Natural killer cell (primary cell): ENCODE results near the gene PANK2. TPM values are rescaled to one million over a fixed set of nuclear protein-coding genes. Genes with fewer than 3 reads are reported as not detected.

Source experiments
- ATAC-seq, 3 donors: fragments of 150-1000 bp in 2 of 3; fragments of 200-7000 bp in 1 of 3; cut with Tn5 transposase; 1 replicate in 1 of 3; 2 replicates in 2 of 3; pipeline ENCODE4 v1.10.0; 2021; ENCODE audit warnings: mild to moderate bottlenecking in 2 of 3, moderate library complexity in 2 of 3
- DNase-seq, 2 donors: peaks; one replicate each; pipeline versions ENCODE4 v3.0.0 to v3.0.0-alpha.2; 2013 to 2021; ENCODE audit warnings: mixed read lengths in 1 of 2
- H3K27ac ChIP-seq: one replicate; pipeline ENCODE4 v1.5.1; 2013; ENCODE audit warnings: mild to moderate bottlenecking, low read length
- H3K27me3 ChIP-seq: one replicate; pipeline ENCODE4 v1.6.1; 2013; ENCODE audit warnings: low read length; ENCODE audit not compliant: control insufficient read depth, insufficient read depth
- H3K36me3 ChIP-seq: one replicate; pipeline ENCODE4 v1.6.1; 2013; ENCODE audit warnings: low read length; ENCODE audit not compliant: control insufficient read depth, insufficient read depth
- H3K4me1 ChIP-seq: one replicate; pipeline ENCODE4 v1.6.1; 2013; ENCODE audit warnings: low read length; ENCODE audit not compliant: control insufficient read depth, insufficient read depth
- H3K4me3 ChIP-seq: one replicate; pipeline ENCODE4 v1.5.1; 2013; ENCODE audit warnings: low read length
- H3K9me3 ChIP-seq: one replicate; pipeline ENCODE4 v1.6.1; 2013; ENCODE audit warnings: low read length; ENCODE audit not compliant: control insufficient read depth, insufficient read depth
- H3K27ac Mint-ChIP-seq, 2 donors: one replicate each; pipeline ENCODE4 v1.8.0; 2022; ENCODE audit warnings: mild to moderate bottlenecking in 2 of 2, mixed read lengths in 2 of 2, moderate library complexity in 1 of 2
- H3K27me3 Mint-ChIP-seq, 2 donors: one replicate each; pipeline ENCODE4 v1.8.0; 2022; ENCODE audit warnings: low read depth in 2 of 2, mixed read lengths in 2 of 2
- H3K36me3 Mint-ChIP-seq: one replicate; pipeline ENCODE4 v1.8.0; 2022; ENCODE audit warnings: mixed read lengths
- H3K4me1 Mint-ChIP-seq, 2 donors: one replicate each; pipeline ENCODE4 v1.8.0; 2022; ENCODE audit warnings: mixed read lengths in 2 of 2
- H3K4me3 Mint-ChIP-seq: one replicate; pipeline ENCODE4 v1.8.0; 2022; ENCODE audit warnings: mild to moderate bottlenecking, moderate library complexity, mixed read lengths
- H3K9me3 Mint-ChIP-seq, 2 donors: one replicate each; pipeline ENCODE4 v1.8.0; 2022; ENCODE audit warnings: mixed read lengths in 2 of 2
- WGBS: methylation state at CpG from one replicate; pipeline ENCODE4 v1.1.7; 2013; ENCODE audit warnings: missing lambda C conversion rate; ENCODE audit not compliant: insufficient coverage; 5-methylcytosine and 5-hydroxymethylcytosine counted together
- intact Hi-C: fragments of 100-400 bp; cut with micrococcal nuclease; formaldehyde crosslinking; loops from one replicate; pipeline ENCODE4 v1.14.2; 2022
- total RNA-seq, 4 donors: library from RNA; stranded (reverse); fragments of 120-200 nt in 1 of 4; gene quantifications; one replicate each; pipeline versions ENCODE4 v1.2.3 to v1.2.4, GENCODE V29; 2013 to 2022
- TF ChIP-seq, protein P1 (sequence below): fragments of 200-600 bp; IDR thresholded peaks from one replicate; pipeline ENCODE4 v1.8.0; 2022; ENCODE audit warnings: antibody characterized with exemption

PANK2 gene
- total RNA-seq, 3 donors from 2014 or later (not counting 1 experiment from before 2014, with no cell fraction given), result 50.5 to 74.3 (median 61.3) TPM

GRCh38 chr20:3871550-3872265 lies 17.5 kb upstream of the PANK2 start:
- no peak overlapping the region for H3K4me3 Mint-ChIP-seq
- no peak for DNase-seq
- H3K36me3 Mint-ChIP-seq, result no peaks in the 10 kb centered on the region
- no peaks in the 10 kb centered on the region for H3K9me3 ChIP-seq
- H3K36me3 ChIP-seq, result peaks cover 13% of the 10 kb centered on the region
- H3K27ac ChIP-seq, result no peak overlapping the region
- no peak overlapping the region for H3K27ac Mint-ChIP-seq
- H3K9me3 Mint-ChIP-seq, result no peaks in the 10 kb centered on the region
- no peak for ATAC-seq
- no peaks in the 10 kb centered on the region for H3K27me3 Mint-ChIP-seq
- H3K27me3 ChIP-seq, result no peaks in the 10 kb centered on the region
- 96% methylated on average over 4 of the region's 4 CpGs for WGBS
- intact Hi-C loops, result no loop called here
- no peak overlapping the region for H3K4me3 ChIP-seq
- TF ChIP-seq, protein P1, sequence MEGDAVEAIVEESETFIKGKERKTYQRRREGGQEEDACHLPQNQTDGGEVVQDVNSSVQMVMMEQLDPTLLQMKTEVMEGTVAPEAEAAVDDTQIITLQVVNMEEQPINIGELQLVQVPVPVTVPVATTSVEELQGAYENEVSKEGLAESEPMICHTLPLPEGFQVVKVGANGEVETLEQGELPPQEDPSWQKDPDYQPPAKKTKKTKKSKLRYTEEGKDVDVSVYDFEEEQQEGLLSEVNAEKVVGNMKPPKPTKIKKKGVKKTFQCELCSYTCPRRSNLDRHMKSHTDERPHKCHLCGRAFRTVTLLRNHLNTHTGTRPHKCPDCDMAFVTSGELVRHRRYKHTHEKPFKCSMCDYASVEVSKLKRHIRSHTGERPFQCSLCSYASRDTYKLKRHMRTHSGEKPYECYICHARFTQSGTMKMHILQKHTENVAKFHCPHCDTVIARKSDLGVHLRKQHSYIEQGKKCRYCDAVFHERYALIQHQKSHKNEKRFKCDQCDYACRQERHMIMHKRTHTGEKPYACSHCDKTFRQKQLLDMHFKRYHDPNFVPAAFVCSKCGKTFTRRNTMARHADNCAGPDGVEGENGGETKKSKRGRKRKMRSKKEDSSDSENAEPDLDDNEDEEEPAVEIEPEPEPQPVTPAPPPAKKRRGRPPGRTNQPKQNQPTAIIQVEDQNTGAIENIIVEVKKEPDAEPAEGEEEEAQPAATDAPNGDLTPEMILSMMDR, result no peak
- peaks cover 15 to 26% of the 10 kb centered on the region in 2 donors for H3K4me1 Mint-ChIP-seq
- H3K4me1 ChIP-seq, result no peaks in the 10 kb centered on the region

GRCh38 chr20:3873507-3873906 lies 15.7 kb upstream of the PANK2 start:
- 98% methylated on average over 5 of the region's 5 CpGs for WGBS
- H3K4me3 Mint-ChIP-seq, result no peak overlapping the region
- H3K36me3 Mint-ChIP-seq, result no peaks in the 10 kb centered on the region
- H3K4me1 Mint-ChIP-seq, result peaks cover 15 to 26% of the 10 kb centered on the region in 2 donors
- TF ChIP-seq, protein P1, result no peak
- Histone ChIP-seq H3K27ac (no peak overlapping the region), H3K27me3 (no peaks in the 10 kb centered on the region), H3K4me3 (no peak overlapping the region), H3K36me3 (peaks cover 9% of the 10 kb centered on the region), H3K9me3 (no peaks in the 10 kb centered on the region), H3K4me1 (no peaks in the 10 kb centered on the region)
- DNase-seq (no peak), ATAC-seq (no peak)
- intact Hi-C loops, result no loop called here
- no peaks in the 10 kb centered on the region for H3K27me3 Mint-ChIP-seq
- H3K27ac Mint-ChIP-seq, result peak overlapping the region in 1 of 2 donors; percentile 50
- H3K9me3 Mint-ChIP-seq, result no peaks in the 10 kb centered on the region

DNA sequence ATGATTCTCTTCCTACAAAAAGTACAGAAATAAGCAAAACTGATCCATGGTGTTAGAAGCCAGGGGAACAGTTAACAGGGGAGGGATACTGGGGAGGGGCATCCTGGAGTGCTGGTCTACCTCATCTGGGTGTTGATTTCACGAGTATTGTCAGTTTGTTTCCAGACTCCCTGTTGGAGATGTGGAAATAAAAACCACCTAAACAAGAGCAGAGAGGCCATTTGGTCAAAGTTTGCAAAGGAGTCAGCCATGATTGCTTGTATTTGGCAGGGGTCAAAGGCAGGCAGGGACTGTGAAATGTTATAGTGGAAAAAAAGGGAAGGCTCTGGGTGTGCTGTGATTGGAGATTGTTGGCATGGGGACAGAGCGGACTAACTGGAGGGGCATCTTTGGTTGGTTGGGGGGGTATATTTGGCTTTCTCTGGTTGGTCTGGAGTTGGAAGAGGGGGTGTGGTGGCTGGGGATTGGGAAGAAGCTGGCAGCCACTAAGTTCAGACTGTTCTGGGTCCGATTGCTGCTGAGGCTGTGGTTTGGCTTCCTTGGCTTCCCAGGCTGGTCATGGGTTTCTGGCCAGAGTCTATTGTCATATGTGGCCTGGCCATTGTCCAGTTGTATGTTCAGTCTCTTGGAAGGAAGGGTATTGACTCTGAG lies 14.9 kb upstream of the PANK2 start:
- no peak overlapping the region for H3K4me3 Mint-ChIP-seq
- H3K27ac ChIP-seq, result no peak overlapping the region
- H3K27ac Mint-ChIP-seq, result peak overlapping the region in 1 of 2 donors; percentile 50
- peaks cover 15 to 26% of the 10 kb centered on the region in 2 donors for H3K4me1 Mint-ChIP-seq
- DNase-seq (no peak), ATAC-seq (no peak)
- no peaks in the 10 kb centered on the region for H3K36me3 Mint-ChIP-seq
- H3K4me1 ChIP-seq, result no peaks in the 10 kb centered on the region
- H3K4me3 ChIP-seq, result no peak overlapping the region
- H3K9me3 Mint-ChIP-seq, result no peaks in the 10 kb centered on the region
- H3K9me3 ChIP-seq, result no peaks in the 10 kb centered on the region
- intact Hi-C loops, result no loop called here
- TF ChIP-seq, protein P1, result no peak
- WGBS, result 94% methylated on average over 3 of the region's 3 CpGs
- no peaks in the 10 kb centered on the region for H3K27me3 ChIP-seq
- no peaks in the 10 kb centered on the region for H3K27me3 Mint-ChIP-seq
- peaks cover 9% of the 10 kb centered on the region for H3K36me3 ChIP-seq
